Keratinocyte (primary cell): ENCODE data around the gene MFSD6. TPM values are rescaled to one million over a fixed set of nuclear protein-coding genes. Genes with fewer than 3 reads are reported as not detected.

Source experiments
- DNase-seq: peaks from one replicate; pipeline ENCODE4 v3.0.0-alpha.2; 2011; ENCODE audit warnings: low read depth, missing footprints, low spot score
- FAIRE-seq: peaks from 2 replicates; lab custom pipeline; 2011; peaks lifted over from hg19 to GRCh38; lab: Jason Lieb, UNC
- H2AFZ ChIP-seq: 2 replicates; pipeline ENCODE4 v1.6.0; 2012; ENCODE audit warnings: low read length, control low read depth, inconsistent platforms; ENCODE audit not compliant: control insufficient read depth
- H3K27ac ChIP-seq: 2 replicates; pipeline ENCODE4 v1.5.1; 2011; ENCODE audit warnings: low read length; ENCODE audit not compliant: control insufficient read depth, insufficient read depth
- H3K27me3 ChIP-seq: 3 replicates; pipeline ENCODE4 v1.6.0; 2011; ENCODE audit warnings: low read length; ENCODE audit not compliant: control insufficient read depth, insufficient read depth; ENCODE audit errors: extremely low read depth
- H3K36me3 ChIP-seq, 2 experiments: 2 replicates in 1 of 2; 3 replicates in 1 of 2; pipeline ENCODE4 v1.5.1; 2011; ENCODE audit warnings: low read length in 2 of 2, mild to moderate bottlenecking in 1 of 2; ENCODE audit not compliant: control insufficient read depth in 2 of 2, insufficient read depth in 2 of 2; ENCODE audit errors: extremely low read depth in 1 of 2
- H3K4me1 ChIP-seq: 3 replicates; pipeline ENCODE4 v1.5.1; 2011; ENCODE audit warnings: low read length; ENCODE audit not compliant: control insufficient read depth, insufficient read depth; ENCODE audit errors: extremely low read depth
- H3K4me2 ChIP-seq: 3 replicates; pipeline ENCODE4 v1.6.0; 2011; ENCODE audit warnings: low read depth, low read length; ENCODE audit not compliant: control insufficient read depth, insufficient read depth; ENCODE audit errors: extremely low read depth
- H3K4me3 ChIP-seq, 3 experiments: fragments of 200-600 bp in 1 of 3; sonication (generic) in 1 of 3; 2 replicates in 2 of 3; 3 replicates in 1 of 3; pipeline ENCODE4 v1.5.1; 2011 to 2016; ENCODE audit warnings: low read length in 3 of 3, mild to moderate bottlenecking in 3 of 3, control low read depth in 2 of 3, inconsistent platforms in 1 of 3, low read depth in 1 of 3, mixed read lengths in 1 of 3, mixed run types in 1 of 3, moderate library complexity in 1 of 3; ENCODE audit not compliant: control insufficient read depth in 2 of 3, insufficient read depth in 2 of 3; ENCODE audit errors: extremely low read depth in 1 of 3
- H3K79me2 ChIP-seq: 2 replicates; pipeline ENCODE4 v1.6.0; 2012; ENCODE audit warnings: low read length; ENCODE audit not compliant: control insufficient read depth, insufficient read depth
- H3K9ac ChIP-seq: 3 replicates; pipeline ENCODE4 v1.6.0; 2011; ENCODE audit warnings: low read length; ENCODE audit not compliant: control insufficient read depth, insufficient read depth; ENCODE audit errors: extremely low read depth
- H3K9me1 ChIP-seq: 3 replicates; pipeline ENCODE4 v1.6.0; 2011; ENCODE audit warnings: low read length; ENCODE audit not compliant: control insufficient read depth, insufficient read depth; ENCODE audit errors: extremely low read depth
- H3K9me3 ChIP-seq: 2 replicates; pipeline ENCODE4 v1.5.1; 2012; ENCODE audit warnings: low read depth, low read length; ENCODE audit not compliant: control insufficient read depth
- H4K20me1 ChIP-seq: 3 replicates; pipeline ENCODE4 v1.6.0; 2011; ENCODE audit warnings: low read length; ENCODE audit not compliant: control insufficient read depth, insufficient read depth; ENCODE audit errors: extremely low read depth
- EZH2 ChIP-seq: IDR thresholded peaks from one replicate; pipeline ENCODE4 v1.6.1; 2012; ENCODE audit warnings: inconsistent platforms, mild to moderate bottlenecking, low read length, moderate library complexity
- dilution Hi-C: fragments of 300-500 bp; cut with MboI; formaldehyde crosslinking; loops from one replicate; pipeline ENCODE4 v1.7.0; 2020; ENCODE audit warnings: low sequenced_read_pairs; ENCODE audit not compliant: extremely low pct_ligation_motif_present
- polyA plus RNA-seq, 5 experiments: library from polyadenylated mRNA; depleted of rRNA in 3 of 5; stranded (reverse) in 3 of 5; stranded (forward) in 1 of 5; unstranded in 1 of 5; fragments of >200 nt; gene quantifications; 1 replicate in 1 of 5; 2 replicates in 3 of 5; 3 replicates in 1 of 5; pipeline versions ENCODE4 v1.2.1 to v1.2.3, GENCODE V29; 2011 to 2012; ENCODE audit warnings: missing spikeins in 2 of 5, low read depth in 1 of 5, low replicate concordance in 1 of 5
- TF ChIP-seq, protein P1 (sequence below), 3 experiments: IDR thresholded peaks in 1 of 3; conservative IDR thresholded peaks in 1 of 3; optimal IDR thresholded peaks in 1 of 3; 2 replicates in 2 of 3; 3 replicates in 1 of 3; pipeline versions ENCODE3 to v1.5.1; 2011; ENCODE audit warnings: low read length in 3 of 3, mild to moderate bottlenecking in 3 of 3, moderate library complexity in 2 of 3, control low read depth in 1 of 3, inconsistent platforms in 1 of 3; ENCODE audit not compliant: insufficient read depth in 2 of 3; ENCODE audit errors: extremely low read depth in 1 of 3

MFSD6 gene
- polyA plus RNA-seq, 1 donor (not counting 4 experiments of a cell fraction or from before 2014, with no cell fraction given): 11.0 TPM

DNA sequence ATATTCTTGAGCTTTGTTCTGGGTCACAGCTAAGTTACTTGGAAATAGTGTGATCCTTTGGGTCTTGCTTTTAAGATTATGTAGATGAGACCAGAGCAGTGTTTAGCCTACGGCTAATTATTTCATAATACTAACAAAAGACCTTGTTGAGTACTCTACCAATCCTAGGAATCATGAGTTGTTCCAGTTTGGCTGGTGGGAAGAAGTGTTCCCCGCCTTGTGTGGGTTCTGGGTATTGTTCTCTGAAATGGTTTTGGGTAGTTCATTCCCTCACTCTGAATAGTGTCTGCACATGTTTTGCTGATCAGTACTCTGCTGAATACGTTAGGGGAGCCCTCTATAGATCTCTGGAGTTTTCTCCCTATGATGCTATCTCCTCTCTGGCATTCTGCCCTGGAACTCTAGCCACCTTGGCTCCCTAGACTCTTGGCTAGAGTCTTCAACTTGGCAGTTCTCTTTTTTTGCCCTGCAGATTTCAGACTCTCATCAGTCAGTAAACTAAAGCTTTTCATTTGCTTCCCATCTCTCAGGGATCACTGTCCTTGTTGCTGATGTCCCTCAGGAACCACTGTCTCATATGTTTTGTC lies 78.0 kb downstream of the MFSD6 start:
- H3K9ac ChIP-seq: no peak overlapping the region
- H3K36me3 ChIP-seq: peaks cover 0 to 2% of the 10 kb centered on the region in 2 experiments
- no peak overlapping the region for H3K4me3 ChIP-seq
- H2AFZ ChIP-seq: no peak overlapping the region
- no peaks in the 10 kb centered on the region for H3K27me3 ChIP-seq
- no peaks in the 10 kb centered on the region for H3K9me3 ChIP-seq
- H3K79me2 ChIP-seq: no peaks in the 10 kb centered on the region
- no peaks in the 10 kb centered on the region for H3K4me1 ChIP-seq
- dilution Hi-C loops: no loop called here
- peak; percentile 71 for FAIRE-seq
- H3K27ac ChIP-seq: no peak overlapping the region
- H4K20me1 ChIP-seq: no peaks in the 10 kb centered on the region
- no peak for DNase-seq
- TF ChIP-seq, protein P1, sequence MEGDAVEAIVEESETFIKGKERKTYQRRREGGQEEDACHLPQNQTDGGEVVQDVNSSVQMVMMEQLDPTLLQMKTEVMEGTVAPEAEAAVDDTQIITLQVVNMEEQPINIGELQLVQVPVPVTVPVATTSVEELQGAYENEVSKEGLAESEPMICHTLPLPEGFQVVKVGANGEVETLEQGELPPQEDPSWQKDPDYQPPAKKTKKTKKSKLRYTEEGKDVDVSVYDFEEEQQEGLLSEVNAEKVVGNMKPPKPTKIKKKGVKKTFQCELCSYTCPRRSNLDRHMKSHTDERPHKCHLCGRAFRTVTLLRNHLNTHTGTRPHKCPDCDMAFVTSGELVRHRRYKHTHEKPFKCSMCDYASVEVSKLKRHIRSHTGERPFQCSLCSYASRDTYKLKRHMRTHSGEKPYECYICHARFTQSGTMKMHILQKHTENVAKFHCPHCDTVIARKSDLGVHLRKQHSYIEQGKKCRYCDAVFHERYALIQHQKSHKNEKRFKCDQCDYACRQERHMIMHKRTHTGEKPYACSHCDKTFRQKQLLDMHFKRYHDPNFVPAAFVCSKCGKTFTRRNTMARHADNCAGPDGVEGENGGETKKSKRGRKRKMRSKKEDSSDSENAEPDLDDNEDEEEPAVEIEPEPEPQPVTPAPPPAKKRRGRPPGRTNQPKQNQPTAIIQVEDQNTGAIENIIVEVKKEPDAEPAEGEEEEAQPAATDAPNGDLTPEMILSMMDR (optimal IDR thresholded peaks at IDR 0.05 in 1 of 3, IDR thresholded peaks at IDR 0.05 in 1 of 3, conservative IDR thresholded peaks at IDR 0.05 in 1 of 3; ENCODE audit: extremely low read depth in 1 of 3, insufficient read depth in 2 of 3, low read length in 3 of 3): peak in 1 of 3 experiments; percentile 7
- no peak for TF ChIP-seq EZH2
- no peak overlapping the region for H3K4me2 ChIP-seq
- no peaks in the 10 kb centered on the region for H3K9me1 ChIP-seq

DNA sequence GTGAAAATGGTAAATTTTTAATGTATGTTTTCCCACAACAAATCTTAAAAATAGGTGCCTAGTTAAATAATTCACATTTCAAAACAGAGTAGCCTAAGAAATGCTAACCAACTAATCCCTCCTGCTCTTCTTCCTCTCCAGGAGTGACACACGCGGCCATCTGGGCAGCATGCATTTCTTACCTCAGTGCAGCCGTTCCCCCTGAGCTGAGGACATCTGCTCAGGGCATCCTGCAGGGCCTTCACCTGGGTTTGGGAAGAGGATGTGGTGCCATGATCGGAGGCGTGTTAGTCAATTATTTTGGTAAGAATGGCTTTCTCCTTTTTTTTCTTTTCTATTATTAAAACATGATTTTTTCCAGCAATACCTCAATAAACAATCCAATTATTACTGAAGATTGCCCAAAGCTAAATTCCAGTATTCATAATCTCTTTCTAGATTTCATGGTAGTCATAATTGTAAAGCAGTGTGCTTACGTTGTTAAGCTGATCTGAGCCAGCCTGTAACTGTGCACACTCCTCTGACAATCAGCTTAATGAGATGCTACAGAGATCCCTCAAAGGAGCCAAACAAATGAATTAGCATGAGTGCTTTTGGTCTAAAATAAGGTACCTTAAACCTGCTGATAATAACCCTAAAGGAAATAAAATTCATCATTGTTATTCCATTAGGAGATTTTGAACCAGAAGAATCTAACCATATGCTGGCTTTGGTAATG lies 80.5 kb downstream of the MFSD6 start:
- no peak for DNase-seq
- dilution Hi-C loops: no loop called here
- Histone ChIP-seq H3K27me3 (no peaks in the 10 kb centered on the region), H3K9me1 (no peaks in the 10 kb centered on the region), H3K36me3 (peaks cover 0 to 2% of the 10 kb centered on the region in 2 experiments), H3K27ac (no peak overlapping the region), H3K9me3 (no peaks in the 10 kb centered on the region), H3K4me2 (no peak overlapping the region), H3K79me2 (no peaks in the 10 kb centered on the region), H3K9ac (no peak overlapping the region), H3K4me1 (no peaks in the 10 kb centered on the region), H2AFZ (no peak overlapping the region), H3K4me3 (no peak overlapping the region), H4K20me1 (no peaks in the 10 kb centered on the region)
- no peak for FAIRE-seq
- TF ChIP-seq EZH2: no peak
- TF ChIP-seq, protein P1 (optimal IDR thresholded peaks at IDR 0.05 in 1 of 3, IDR thresholded peaks at IDR 0.05 in 1 of 3, conservative IDR thresholded peaks at IDR 0.05 in 1 of 3; ENCODE audit: extremely low read depth in 1 of 3, insufficient read depth in 2 of 3, low read length in 3 of 3): no peak
